ENCODE data around the gene CATSPER1. TPM values are rescaled to one million over a fixed set of nuclear protein-coding genes. Genes with fewer than 3 reads are reported as not detected.

CATSPER1 gene
- total RNA-seq, 1 donor from 2014 or later = not detected

GRCh38 chr11:65992056-65992455, 34.2 kb downstream of the CATSPER1 start:
- no peak overlapping the region for H3K4me3 Mint-ChIP-seq (ENCODE audit: unreplicated experiment)
- H3K27ac Mint-ChIP-seq (ENCODE audit: unreplicated experiment) = no peak overlapping the region
- TF ChIP-seq CTCF (IDR thresholded peaks at IDR 0.05) = no peak
- no peak for DNase-seq (ENCODE audit: low spot score)
- peaks cover 6% of the 10 kb centered on the region for H3K4me1 Mint-ChIP-seq (ENCODE audit: low read depth)
- no peaks in the 10 kb centered on the region for H3K9me3 Mint-ChIP-seq (ENCODE audit: low read depth)
- no peaks in the 10 kb centered on the region for H3K27me3 Mint-ChIP-seq (ENCODE audit: low read depth)
- H3K36me3 Mint-ChIP-seq (ENCODE audit: low read depth) = peaks cover 2% of the 10 kb centered on the region

- TF ChIP-seq CTCF (IDR thresholded peaks at IDR 0.05) = peak; percentile 99
- H3K27ac Mint-ChIP-seq (ENCODE audit: unreplicated experiment) = peak overlapping the region; percentile 85
- no peak for DNase-seq (ENCODE audit: low spot score)
- H3K27me3 Mint-ChIP-seq (ENCODE audit: low read depth) = no peaks in the 10 kb centered on the region
- no peak overlapping the region for H3K4me3 Mint-ChIP-seq (ENCODE audit: unreplicated experiment)
- peaks cover 14% of the 10 kb centered on the region for H3K4me1 Mint-ChIP-seq (ENCODE audit: low read depth)
- H3K36me3 Mint-ChIP-seq (ENCODE audit: low read depth) = no peaks in the 10 kb centered on the region
- H3K9me3 Mint-ChIP-seq (ENCODE audit: low read depth) = no peaks in the 10 kb centered on the region
These were observed 37.3 kb downstream of the CATSPER1 start for GRCh38 chr11:65988791-65989592.

- no peak overlapping the region for H3K27ac Mint-ChIP-seq (ENCODE audit: unreplicated experiment)
- H3K4me1 Mint-ChIP-seq (ENCODE audit: low read depth) = peaks cover 14% of the 10 kb centered on the region
- no peaks in the 10 kb centered on the region for H3K27me3 Mint-ChIP-seq (ENCODE audit: low read depth)
- no peaks in the 10 kb centered on the region for H3K36me3 Mint-ChIP-seq (ENCODE audit: low read depth)
- TF ChIP-seq CTCF (IDR thresholded peaks at IDR 0.05) = no peak
- H3K4me3 Mint-ChIP-seq (ENCODE audit: unreplicated experiment) = no peak overlapping the region
- no peak for DNase-seq (ENCODE audit: low spot score)
- H3K9me3 Mint-ChIP-seq (ENCODE audit: low read depth) = no peaks in the 10 kb centered on the region
These were observed 38.9 kb downstream of the CATSPER1 start for GRCh38 chr11:65987336-65987735.

GRCh38 chr11:65983589-65983987, 42.7 kb downstream of the CATSPER1 start:
- peaks cover 8% of the 10 kb centered on the region for H3K4me1 Mint-ChIP-seq (ENCODE audit: low read depth)
- no peaks in the 10 kb centered on the region for H3K27me3 Mint-ChIP-seq (ENCODE audit: low read depth)
- no peak overlapping the region for H3K27ac Mint-ChIP-seq (ENCODE audit: unreplicated experiment)
- DNase-seq (ENCODE audit: low spot score) = peak; percentile 49
- H3K36me3 Mint-ChIP-seq (ENCODE audit: low read depth) = peaks cover 7% of the 10 kb centered on the region
- H3K9me3 Mint-ChIP-seq (ENCODE audit: low read depth) = no peaks in the 10 kb centered on the region
- no peak overlapping the region for H3K4me3 Mint-ChIP-seq (ENCODE audit: unreplicated experiment)
- no peak for TF ChIP-seq CTCF (IDR thresholded peaks at IDR 0.05)

- Mint-ChIP-seq H3K4me3 (ENCODE audit: unreplicated experiment) (no peak overlapping the region), H3K9me3 (ENCODE audit: low read depth) (no peaks in the 10 kb centered on the region), H3K27me3 (ENCODE audit: low read depth) (no peaks in the 10 kb centered on the region), H3K4me1 (ENCODE audit: low read depth) (peaks cover 8% of the 10 kb centered on the region), H3K36me3 (ENCODE audit: low read depth) (peaks cover 7% of the 10 kb centered on the region), H3K27ac (ENCODE audit: unreplicated experiment) (peak overlapping the region; percentile 51)
- TF ChIP-seq CTCF (IDR thresholded peaks at IDR 0.05) = no peak
- DNase-seq (ENCODE audit: low spot score) = peak; percentile 71
These were observed 43.3 kb downstream of the CATSPER1 start for GRCh38 chr11:65982824-65983588.
